Stimulated activated CD8-positive, alpha-beta memory T cell treated with anti-CD3 and anti-CD28 coated beads, Interleukin-4, amount 100 ng/mL, for 24 hours (primary cell): ENCODE data around the gene ZFR.
A peak's percentile ranks its signal among the peaks of the same experiment; 100 is the strongest.
"Not testable (repeated sequence)": the region's sequence is repeated elsewhere in the genome, so short reads cannot be mapped to it uniquely, and the experiment has no call there.

ENCODE experiments used
- DNase-seq: peaks from one replicate; pipeline ENCODE4 v3.0.0-alpha.2; 2020; ENCODE audit warnings: low read depth

ZFR gene

DNA sequence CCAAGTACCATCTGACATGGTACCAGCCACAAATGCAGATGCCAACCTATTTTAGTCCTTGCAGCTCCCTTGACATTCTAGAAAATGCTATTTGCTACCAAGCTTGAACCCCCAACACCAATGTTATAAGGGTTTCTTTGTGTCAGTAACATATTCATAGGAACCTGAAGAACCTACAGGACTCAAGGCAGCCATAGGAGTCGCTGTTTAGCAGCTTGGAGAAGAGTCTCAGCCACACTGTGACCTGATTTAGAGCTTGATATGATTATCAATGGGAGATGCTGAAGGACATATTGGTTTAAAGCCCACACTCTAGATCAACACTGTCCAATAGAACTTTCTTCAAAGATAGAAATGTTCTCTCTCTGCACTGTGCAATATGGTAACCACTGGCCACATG, 6.4 kb upstream of the ZFR start:
- DNase-seq: no peak

DNA sequence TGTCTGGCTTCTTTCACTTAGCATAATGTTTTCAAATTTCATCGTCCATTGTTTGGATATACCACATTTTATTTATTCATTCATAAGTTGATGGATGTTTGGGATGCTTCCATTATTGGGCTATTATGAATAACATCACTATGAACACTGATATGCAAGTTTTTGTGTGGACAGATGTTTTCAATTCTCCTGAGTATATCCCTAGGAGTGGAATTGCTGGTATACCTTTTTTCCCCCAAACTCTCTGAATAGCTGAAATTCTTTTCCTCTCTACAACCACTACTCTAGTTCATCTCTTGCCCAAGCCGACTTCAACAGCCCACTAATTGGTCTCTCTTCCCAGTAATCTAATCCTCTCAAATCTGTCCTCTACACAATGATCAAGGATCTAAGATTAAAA, 4.7 kb upstream of the ZFR start:
- DNase-seq: no peak

DNA sequence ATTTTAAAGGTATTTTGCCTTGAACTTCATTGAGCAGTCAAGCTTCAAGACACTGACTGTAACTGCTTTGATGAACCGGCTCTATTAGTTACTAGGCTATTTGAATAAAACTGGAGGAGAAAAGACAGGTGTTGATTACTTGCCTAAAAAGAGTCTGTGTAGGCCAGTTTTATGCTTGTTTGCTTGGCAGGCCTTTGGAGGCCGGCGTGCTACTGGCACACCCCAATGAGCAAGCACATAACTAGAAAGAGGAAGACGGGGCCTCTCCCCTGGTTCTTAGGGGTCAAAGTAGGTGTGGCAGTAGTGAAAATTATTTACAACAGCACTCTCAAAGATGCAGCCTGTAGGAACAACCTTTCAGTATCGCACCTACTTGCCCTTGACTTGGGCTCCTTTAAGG, 2.1 kb upstream of the ZFR start:
- no peak for DNase-seq

DNA sequence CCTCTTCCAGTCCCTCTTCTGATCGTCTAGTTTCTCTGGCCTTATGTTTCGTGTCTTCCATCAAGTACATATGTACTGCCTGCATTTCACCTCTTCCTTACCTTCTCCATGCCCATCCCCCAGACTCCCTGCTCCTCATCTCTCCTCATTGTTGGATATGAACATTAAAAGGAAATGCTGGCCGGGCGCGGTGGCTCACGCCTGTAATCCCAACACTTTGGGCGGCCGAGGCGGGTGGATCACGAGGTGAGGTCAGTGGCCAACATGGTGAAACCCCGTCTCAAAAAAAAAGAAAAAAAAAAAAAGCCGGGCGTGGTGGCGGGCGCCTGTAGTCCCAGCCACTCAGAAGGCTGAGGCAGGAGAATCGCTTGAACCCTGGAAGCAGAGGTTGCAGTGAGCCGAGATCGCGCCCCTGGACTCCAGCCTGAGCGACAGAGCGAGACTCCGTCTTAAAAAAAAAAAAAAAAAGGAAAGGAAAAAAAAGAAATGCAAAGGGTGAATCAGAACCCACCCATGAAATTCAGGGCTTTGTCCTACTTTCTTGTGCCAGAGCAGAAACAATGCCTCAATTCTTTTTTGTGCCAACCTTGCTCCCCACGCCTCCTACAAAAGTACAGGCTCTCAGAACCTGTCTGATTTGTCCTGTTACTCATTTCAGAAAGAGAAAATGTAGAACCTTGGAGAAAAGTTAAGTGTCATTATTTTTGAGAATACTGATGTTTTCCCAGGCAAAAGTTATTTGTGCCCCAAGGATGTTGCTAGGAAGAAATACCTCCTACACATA, 1.5 kb upstream of the ZFR start:
- no peak for DNase-seq

DNA sequence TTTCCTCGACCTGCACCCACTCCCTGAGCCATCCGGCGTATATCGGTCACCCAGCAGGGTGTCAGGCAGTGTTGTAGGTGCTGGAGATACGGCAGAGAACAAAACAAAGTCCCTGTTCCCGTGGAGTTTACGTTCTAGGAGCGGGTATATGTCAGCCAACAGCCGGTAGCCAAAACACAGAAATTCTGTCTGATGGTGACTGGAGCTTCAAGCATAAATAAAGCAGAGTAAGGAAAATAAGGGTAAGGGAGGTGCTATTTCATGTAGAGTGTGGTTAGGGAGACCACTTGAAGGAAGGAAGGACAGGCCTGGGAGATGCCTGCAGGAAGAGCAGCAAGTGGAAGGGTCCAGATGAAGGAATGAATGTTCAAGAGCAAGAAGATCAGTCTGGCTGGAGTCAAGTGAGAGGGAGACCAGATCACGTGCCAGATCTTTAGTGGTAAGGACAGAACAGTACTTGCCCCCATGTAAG, 783 bp upstream of the ZFR start:
- DNase-seq: no peak

DNA sequence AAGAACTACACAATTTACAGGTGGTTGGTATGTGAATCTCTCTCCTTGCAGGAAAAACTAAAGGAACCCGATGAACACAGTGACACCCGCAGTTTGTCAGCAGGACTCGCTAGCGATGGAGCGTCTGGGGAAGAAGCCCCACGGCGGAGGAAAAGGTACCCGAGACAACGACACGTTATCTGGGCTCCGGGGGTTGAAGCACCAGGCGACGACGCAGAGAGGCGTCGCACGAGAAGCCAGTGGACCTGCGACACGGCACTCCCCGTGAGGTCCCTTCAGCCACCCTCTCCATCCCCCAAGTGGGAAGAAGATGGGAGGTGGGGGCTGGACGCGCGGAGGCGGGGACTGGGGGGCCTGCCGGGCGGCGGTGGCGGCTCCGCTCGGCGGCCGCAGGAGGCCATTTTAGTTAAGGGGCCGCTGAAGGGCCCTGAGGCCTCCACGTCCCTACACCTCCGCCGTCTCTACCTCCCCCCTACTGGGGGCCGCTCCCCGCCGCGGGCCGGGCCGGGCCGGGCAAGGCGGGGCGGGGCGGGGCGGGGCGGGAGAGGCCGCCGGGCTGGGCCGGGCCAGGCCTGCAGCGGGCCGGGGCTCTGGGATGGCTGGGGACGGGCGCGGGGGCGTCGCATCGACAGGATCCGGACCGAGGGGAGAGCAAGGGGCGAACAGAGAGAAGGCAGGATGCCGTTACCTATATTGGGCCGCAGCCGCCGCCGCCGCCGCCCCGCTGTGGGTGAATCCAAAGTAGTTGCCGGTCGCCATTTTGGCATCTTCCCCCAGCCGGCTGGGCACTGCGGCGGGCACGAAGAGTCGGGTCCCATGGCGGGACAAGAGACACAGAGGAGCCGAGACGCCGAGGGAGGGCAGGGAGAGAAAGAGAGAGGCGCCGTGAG, 754 bp downstream of the ZFR start:
- peak; percentile 36 for DNase-seq

DNA sequence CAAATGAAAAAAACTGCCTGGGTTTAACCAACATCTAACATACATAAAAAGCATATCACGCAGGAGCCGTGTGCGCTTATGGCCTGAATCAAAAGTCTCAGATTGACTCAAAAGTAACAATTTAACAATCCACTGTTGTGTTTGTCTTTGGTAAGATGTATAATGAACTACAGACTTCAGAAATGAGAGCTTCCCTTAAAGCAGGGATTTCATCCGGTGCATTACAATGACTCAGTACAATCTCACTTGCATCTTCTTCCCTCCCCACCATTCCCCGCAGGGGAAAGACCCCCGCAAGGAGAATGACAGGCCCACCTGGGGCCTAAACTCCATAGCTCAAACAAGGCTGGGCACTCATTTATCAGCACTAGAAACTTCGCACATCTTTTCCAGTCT, 1.4 kb downstream of the ZFR start:
- no peak for DNase-seq

DNA sequence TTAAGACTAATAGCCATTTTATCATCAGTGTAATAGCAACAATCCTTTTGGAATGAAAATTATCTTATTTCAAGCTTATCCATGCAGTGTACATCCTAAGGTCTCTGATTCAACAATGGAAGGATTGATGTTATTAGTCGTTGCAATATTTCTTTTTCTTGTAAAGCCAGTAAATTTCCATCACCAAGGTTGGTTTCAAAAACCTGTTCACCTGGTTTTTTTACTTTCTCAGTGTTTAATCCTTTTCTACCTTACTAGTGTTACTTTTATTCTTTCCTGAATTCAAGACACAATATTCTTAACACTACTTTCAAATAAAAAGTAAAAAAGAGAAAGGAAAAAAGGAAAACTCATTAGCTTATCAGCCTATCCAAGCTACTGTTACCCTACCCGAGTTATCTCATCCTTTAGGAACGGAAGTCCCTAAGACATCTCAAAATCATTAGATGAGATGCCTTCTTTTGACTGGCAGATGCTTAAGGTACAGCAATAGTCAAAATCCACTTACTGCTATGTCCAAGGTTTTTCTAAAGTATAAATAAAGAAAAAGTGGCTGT, 5.4 kb downstream of the ZFR start:
- DNase-seq: no peak

DNA sequence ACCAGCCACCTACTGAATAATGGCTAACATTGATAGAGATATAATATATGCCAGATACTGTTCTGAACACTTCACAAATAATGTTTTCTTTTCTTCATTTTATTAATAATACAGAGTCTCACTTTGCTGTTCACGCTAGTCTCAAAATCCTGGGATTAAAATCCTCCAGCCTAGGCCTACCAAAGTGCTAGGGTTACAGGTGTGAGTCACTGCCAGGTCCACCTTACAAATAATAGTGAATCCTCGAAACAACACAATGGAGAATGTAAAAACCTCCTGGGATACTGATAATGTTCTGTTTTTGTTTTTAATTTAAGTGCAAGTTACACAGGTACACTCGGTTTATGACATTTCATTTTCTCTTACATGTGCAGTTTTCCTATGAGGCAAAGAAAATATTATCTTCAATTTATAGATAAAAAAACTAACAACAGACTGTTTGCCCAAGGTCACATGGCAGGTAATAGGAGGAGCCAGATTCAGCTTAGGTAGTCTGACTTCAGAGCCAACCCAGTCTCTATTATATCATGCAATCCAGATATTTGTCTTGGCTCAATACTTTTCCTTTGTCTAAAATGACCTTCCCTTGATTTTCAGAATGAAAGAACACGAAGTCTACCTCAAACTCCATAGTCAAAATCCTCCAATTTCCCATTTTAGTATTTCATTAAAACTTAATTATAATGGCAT, 7.8 kb downstream of the ZFR start:
- DNase-seq: no peak

DNA sequence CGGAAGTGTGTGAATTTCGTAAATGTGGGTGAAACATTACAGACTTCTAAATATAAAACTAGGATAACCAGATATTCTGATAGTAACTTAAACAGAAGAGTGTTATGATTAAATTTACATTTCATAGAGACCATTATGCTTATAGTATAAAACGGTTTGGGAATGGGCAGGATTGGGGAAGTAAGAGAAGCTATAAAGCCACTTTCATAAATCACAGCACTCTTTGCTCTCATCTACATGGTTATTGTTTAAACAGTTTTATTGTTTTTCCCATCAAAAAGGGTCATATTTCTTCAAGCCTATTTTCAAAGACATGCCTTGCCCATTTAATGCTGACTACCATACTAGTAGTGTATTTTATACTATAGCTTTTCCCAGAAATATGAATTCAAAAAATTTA, 9.2 kb downstream of the ZFR start:
- DNase-seq: no peak

DNA sequence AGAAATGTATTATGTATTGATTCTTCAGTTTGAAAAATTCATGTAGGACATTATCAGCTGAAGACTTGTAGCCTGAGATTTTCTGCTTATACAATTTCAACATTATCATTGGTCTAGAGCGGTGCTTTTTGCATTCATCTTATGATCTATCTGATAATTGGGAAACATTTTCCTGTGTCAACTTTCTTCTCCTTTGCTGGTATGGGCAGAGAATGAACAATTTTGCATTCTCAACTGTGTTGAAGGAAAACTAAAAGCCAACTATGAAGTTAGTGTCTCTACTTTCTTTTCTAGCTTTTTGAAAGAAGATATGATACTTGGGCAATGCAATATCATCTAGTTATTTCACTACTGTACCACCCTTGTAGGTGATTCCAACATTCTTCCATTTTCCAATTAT, 10.3 kb downstream of the ZFR start:
- DNase-seq: no peak

DNA sequence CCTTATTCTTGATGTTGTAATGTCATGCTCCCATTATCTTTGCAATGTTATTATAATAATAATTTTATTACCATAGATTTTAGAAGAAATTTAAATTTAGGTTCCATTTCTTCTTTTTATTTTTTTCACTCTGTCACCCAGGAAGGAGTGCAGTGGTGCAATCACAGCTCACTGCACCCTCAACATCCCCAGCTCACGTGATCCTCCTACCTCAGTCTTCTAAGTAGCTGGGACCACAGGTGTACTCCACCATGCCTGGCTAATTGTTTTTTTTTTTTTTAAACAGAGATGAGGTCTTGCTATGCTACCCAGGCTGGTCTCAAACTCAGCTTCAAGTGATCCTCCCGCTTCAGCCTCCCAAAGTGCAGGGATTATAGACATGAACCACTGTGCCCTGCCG, 11.9 kb downstream of the ZFR start:
- DNase-seq: no peak

DNA sequence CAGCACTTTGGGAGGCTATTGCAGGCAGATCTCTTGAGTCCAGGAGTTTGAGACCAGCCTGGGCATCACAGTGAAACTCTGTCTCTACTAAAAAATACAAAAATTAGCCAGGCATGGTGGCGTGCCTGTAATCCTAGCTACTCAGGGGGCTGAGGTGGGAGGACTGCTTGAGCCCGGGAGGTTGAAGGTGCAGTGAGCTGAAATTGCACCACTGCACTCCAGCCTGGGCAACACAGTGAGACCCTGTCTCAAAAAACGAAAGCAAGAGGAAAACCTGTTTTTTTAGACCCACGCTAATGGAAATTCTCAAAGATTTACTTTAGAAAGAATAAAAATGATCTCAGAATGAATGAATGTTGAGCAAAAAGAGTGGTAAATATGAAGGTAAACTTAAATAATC, 13.7 kb downstream of the ZFR start:
- not testable (repeated sequence) for DNase-seq

DNA sequence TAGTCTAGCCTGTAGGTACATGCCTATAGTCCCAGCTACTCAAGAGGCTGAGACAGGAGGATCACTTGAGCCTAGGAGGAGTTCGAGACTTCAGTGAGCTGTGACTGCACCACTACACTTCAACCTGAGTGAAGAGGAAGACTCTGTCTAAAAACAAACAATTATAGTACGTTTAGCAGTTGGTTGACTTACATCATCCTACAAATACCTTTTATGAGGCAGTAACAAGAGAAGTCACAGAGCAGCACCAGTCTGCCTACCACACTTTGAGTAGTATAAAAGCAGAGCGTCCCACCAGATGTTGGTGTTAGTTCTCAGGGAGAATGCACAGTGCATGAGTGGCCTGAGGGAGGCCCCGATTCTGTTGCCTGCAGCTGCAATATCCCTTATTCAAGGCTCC, 16.1 kb downstream of the ZFR start:
- DNase-seq: no peak

DNA sequence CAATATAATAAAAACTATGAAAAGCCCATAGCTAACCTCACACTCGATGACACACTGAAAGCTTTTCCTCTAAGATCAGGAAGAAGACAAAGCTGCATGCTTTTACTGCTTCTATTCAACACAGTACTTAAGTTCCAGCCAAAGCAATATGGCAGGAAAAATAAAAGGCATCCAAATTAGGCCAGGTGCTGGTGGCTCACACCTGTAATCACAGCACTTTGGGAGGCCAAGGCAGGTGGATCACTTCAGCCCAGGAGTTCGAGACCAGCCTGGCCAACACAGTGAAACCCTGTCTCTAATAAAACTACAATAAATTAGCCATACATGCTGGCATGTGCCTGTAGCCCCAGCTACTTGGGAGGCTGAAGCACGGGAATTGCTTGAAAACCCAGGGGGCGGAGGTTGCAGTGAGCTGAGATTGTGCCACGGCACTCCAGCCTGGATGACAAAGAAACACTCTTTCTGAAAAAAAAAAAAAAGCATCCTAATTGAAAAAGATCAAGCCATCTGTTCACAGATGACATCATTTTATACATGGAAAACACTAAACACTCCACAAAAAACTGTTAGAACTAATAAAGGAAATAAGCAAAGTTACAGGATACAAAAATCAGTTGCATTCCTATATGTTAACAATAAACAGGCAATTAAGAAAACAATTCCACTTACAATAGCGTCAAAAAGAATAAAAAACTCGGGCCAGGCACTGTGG, 17.9 kb downstream of the ZFR start:
- DNase-seq: no peak

DNA sequence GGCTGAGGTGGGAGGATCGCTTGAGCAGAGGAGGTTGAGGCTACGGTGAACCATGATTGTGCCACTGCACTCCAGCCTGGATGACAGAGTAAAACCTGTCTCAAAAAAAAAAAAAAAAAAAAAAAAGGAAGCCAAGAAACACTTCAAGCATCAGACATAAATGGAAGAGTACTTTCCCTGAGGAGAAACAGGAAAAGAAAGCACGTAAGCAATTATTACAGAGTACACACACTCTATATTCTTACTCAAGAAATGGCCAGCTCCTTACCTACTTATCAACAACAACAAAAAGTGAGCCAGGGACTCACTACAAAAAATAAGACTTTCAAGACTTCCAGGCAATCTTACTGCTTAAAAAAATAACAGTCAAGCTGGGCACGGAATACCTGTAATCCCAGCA, 21.8 kb downstream of the ZFR start:
- no peak for DNase-seq

DNA sequence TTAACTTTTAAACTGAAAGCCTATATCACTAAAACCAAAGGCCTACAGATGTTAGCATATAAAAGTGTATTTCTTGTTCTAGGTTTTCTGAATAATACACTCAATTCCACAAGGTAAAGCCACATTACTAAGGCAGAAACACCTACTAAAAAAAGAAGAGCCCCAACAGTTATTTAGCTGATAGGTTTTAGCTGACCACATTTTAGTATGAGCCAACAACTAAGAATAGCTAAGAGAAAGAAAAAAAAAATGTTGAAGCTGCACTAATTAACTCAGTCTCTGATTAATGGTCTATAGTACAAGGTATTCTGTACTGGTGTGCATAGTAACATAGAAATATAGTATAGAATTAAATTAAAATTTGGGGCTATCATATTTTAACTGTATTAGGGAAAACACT, 23.5 kb downstream of the ZFR start:
- no peak for DNase-seq

DNA sequence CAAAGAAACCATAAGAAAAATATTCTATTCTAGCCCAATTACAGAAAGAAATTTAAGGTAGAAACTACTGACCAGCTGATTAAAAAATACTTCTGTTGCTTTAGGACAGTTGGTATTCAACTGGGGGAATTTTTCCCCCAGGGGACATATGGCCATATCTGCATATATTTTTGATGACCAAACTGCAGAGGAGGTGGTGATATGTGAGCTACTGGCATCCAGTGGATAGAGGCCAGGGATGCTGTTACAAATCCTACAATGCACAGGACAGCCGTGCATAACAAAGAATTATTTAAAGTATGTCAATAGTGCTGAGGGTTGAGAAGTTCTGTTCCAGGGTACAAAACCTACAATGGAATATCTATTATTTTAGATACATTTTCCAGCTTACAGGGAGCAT, 24.0 kb downstream of the ZFR start:
- no peak for DNase-seq

DNA sequence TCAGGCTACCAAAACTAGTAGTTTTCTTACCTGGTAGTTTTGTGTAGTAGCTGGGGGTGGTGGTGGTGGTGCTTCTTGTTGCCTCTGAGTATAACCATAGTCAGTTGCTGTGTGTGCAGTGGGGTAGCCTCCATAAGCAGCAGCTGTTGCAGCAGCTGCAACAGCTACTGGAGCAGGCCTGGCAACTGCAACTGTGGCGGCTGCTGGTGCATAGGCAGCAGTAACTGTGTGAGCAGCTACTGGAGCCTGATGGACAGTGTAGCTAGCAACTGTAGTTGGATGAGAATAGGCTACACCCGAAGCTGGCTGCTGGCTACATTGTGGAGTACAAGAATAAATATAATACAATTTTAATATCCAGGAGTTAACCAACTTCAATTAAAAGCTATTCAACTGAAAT, 24.7 kb downstream of the ZFR start:
- DNase-seq: no peak

DNA sequence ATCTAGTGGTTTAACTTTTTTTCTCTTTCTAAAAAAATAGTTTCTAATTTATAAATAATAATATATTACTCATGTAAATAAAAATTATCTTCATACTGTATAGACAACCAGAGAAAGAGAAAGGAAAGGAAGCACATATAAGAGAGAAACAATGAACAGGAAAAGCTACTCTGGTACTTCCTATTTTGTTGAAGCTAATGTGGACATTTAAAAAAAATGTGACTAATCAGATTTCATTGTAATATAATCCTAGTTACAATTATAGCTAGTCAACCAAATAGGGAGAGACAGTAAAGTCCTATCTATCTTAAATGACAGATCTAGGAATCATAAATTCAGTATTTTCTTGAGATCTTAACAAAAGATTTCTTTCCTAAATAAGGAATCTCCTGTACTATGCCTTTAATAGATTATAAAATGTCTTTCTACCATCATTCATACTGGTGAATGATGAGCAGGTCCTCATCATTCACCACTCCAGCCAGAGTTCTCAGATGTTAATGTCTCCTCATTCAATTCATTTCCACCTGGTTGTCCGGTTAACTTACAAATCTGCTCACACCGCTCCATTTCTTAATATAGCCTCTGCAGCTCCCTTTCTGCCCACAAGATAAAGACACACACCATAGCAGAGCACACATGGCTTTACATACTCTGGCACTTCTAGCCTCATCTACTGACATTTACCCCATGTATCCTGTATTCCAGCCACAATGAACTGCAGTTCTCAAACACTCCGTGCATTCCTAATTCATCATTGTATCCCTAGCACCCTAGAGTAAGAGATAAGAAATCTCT, 30.9 kb downstream of the ZFR start:
- no peak for DNase-seq

DNA sequence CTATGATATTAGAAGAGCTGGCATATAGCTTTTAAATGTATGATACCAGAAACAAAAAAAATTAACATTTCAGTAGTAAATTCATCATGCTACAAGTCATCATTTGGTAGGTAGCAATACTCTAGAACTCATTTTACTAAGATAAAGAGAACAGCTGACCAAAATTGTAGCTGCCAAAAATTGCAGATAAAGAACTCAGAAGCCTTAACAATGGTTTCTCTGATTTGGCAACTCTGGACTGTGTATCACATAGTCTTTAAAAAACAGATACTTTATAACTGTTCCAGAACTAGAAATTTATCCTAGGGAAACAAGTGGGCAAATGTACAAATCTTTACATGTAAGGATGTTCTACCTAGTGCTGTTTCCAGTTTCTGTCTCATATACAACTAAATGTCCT, 33.9 kb downstream of the ZFR start:
- no peak for DNase-seq
